SHP77 treated with DMSO at 0.1 percent for 48 hours (cell line): Measurements from ENCODE around the gene CPT1B.

Source experiments
- DNase-seq: peaks from one replicate; lab custom pipeline; 2025; lab: John Stamatoyannopoulos, UW

The CPT1B gene

DNA sequence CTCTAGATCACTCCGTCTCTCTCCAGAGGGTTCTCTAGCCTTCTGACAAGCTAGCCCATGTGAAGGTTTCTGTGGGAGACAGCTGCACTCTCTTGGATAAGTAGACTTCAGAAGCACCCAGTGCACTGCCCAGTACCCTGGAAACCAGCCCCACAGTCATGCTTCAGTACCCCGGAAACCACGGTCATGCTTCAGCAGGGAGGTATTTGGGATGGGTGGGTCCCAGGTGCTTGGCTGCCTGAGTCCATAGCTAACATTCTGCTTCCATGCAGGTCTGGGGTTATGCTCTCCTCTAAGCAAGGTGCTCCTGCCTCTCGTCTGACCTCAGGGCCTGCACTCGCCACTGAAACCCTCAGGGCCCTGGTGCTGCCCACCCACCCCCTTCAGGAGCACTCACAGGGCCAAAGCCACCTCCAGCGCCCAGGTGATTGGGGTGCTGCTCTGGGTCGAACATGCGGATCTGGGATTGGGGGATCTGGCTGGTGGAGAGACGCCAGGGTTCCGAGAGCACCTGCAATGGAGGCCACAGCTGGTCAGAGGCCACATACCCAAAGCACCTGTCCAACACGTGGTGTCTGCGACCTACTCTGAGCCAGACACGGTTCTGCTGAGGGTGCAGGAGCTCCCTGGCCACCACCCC, 8.2 kb downstream of the CPT1B start:
- no peak for DNase-seq

DNA sequence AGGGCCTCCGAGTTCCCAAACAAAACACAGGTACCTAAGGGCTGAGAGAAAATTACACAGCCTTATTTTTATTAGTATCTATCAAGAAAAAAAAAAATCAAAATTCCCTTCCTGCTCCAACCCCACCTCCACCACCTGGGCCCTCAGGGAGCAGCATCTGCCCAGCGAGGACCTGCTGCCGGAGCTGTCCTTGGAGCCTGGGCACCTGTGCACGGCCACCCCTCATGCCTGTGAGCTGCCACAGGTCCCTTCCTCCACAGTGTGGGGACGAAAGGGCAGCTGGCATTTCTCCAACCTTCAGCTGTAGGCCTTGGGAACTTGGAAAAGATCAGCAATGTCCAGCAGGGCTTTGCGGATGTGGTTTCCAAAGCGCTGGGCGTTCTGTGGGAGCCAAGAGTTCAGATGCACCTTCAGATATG, 9.2 kb downstream of the CPT1B start:
- DNase-seq = no peak

DNA sequence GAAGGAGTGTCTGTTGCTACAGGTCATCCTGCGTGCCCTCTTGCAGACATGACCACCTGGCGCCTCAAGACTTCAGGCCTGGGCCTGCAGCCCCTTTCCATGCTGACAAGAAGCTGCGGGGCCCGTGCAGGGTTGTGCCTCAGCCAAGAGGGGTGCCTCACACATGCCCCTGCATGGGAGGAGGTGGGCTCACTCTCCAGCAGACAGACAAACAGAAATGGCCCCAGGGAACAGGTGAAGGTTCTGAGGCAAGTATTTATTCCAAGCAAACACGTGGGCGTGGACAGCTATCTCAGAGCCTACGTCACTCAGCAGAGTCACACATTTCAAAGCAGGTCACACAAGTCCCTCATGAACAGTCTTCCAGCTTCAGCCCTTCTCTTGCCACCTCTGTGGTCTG, 9.6 kb downstream of the CPT1B start:
- peak; percentile 31 for DNase-seq

DNA sequence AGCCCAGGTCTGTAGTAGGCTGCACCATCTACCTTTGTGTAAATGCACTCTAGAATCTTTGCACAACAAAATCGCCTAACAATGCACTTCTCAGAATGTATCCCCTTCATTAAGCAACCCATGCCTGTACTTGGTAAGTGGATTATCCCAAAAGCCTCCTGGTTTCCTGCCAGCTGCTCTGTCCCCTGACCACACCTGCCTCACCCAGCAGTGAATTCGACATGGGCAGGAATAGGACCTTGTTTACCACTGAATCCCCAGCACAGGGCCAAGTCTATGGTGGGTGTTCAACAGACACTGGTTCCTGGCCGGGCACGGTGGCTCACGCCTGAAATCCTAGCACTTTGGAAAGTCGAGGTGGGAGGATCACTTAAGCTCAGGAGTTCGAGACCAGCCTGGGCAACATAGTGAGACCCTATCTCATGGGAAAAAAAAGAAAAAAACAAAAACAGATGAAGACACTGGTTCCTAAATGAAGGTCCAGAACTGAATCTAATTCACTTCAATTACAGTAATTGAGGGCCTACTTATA, 10.4 kb downstream of the CPT1B start:
- no peak for DNase-seq

DNA sequence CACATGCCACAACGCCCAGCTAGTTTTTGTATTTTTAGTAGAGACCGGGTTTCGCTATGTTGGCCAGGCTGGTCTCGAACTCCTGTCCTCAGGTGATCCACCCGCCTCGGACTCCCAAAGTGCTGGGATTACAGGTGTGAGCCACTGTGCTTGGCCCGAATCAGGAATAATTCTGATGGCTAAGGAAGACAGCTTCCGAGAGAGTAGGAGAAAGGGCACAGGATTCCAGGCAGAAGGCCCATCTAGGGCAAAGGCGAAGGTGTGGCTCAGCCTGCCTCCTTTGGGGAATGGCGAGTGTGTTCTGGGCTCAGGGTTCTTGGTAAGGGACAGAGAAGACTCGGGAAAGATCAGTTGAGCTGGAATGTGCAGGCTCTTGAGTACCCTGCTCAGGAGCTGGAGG, 13.9 kb downstream of the CPT1B start:
- no peak for DNase-seq

DNA sequence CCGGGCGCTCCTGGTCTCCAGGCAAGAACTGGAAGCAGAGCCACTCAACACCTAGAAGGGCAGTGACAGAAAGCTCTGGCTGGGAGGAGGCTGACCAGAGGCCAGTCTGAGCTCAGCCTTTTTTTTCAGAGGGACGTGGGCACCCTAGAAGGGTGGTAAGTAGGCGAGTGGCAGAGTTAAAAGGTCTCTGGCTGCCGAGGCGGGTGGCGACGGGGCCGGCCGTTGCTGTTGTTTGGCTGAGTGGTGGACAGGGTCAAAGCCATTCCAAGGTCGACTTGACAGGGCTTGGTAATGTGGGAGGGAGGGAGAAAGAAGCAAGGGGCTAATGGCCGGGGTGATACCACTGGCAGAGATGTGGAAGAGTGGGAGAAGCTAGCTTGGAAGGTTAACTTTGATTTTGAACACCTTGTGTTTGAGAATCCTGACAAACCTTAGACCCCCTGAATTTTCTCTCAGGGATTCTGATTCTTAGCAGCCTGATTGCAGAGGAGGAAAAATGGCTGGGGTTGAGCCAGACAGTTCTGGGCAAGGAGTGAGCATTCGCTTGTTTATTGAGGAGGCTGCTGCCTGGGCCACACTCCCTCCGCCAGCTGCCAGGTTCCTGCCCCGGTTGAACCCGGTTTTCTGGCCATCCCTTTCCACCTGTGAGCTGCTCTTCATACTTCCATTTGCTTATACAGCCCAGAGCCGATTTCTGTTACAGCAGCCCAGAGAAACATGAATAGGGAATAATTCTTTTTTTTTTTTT, 14.6 kb downstream of the CPT1B start:
- no peak for DNase-seq

DNA sequence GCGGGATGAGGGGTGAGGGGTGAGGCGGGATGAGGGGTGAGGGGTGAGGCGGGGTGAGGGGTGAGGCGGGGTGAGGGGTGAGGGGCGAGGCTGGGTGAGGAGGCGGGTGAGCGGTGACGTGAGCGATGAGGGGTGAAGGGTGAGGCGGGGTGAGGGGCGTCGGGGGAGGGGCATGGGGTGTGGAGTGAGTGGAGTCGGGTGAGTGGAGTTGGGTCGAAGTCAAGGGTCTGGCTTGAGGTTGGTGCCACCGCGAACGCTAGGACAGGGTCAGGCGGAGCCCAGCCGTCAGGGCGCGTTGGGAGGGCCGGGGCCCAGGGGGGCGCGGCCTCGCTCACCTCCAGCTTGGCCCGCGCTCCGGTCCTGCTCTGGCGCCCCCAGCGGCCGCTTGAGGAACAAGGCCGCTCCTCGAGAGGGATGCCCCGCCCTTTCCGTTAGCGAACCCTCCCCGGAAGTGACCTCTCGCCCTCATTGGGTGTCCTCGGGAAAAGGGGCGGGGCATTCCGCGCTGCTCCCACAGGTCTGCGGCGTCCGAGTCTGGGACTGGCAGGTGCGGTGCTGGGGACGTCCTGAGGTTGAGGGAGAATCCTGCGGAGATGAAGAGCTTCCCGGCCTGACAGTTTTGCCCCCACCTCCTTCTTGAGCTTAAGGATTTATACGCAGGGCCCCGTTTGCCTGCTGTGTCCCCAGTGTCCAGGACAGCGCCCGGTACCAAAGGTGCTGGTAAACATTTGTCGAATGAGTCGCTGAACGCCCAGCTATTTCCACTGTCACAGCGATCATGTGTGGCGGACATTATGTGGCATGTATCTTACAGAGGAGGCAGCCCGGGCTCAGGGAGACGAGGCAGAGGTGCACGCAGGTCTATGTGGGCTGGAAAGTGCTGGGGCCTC, 15.5 kb downstream of the CPT1B start, which contains the start of gene SYCE3:
Gene SYCE3 (minus strand): TSS at position 397 of the 890 bp plus-strand sequence. CDS start 6,514 bp downstream, outside the sequence.
- DNase-seq = peak; percentile 94

DNA sequence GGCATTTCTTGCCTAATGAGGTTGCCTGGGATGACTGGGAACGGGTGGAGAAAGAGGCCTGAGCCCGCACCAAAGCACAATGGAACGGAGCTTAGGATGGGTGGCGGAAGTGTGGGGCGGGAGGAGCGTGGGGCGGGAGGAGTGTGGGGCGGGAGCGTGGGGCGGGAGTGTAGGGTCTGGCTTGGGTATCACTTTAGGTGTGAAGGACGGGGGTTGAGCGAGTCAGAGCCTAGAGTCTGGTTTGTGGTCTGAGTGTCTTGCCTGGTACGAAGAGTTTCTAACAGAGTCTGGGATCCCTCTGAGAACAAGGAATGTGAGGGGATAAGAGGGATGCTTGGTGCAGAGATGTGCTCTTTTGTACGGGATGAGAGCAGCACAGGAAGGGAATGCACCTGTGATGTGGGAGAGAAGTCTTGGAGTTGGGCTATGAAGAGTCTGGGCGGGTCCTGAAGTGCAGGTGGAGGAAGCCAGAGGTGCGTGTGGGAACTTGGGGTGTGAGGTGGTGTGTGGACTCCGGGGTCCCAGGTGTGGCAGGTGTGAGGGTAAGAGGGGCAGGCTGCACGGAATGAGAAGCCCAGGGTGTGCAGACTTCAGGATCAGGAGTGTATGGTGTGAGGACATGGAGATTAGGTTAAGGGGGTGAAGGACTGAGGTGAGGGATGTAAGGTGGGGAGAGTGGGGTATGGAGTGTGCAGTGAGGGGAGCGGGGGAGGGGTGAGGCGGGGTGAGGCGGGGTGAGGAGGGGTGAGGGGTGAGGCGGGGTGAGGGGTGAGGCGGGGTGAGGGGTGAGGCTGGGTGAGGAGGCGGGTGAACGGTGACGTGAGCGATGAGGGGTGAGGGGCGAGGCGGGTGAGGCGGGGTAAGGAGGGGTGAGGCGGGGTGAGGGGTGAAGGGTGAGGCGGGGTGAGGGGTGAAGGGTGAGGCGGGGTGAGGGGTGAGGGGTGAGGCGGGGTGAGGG, 16.5 kb downstream of the CPT1B start:
- no peak for DNase-seq

DNA sequence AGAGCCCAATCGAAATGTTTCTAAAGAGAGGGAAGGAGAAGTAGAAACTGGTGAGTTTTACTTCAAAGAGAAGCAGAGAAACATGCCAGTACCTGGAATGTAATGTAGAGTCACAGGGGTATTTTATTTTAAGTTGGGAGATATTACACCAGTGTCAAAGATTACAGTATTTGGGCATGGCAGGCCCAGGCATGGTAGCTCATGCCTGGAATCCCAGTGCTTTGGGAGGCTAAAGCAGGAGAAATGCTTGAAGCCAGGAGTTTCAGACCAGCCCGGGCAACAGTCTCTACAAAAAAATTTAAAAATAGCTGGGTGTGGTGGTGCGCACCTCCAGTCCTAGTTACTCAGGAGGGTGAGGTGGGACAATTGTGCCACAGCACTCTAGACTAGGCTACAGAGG, 18.2 kb downstream of the CPT1B start:
- no peak for DNase-seq

DNA sequence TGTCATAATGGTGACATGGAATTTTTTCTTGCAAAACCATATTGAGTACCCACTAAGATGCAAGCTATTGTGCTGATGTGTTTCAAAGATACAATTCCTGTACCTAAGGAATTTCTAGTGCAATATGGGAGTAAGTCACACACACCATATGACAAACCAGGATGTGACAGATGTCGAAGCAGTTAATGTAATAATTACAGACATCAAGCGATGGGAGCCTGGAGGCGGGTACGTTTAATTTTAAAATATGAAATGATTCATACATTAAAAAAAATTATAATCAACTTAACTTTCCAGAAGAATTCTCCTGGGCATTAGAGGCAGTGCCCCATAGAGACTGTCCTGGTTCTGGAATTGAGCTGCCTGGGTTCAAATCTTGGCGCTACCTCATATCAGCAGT, 21.5 kb downstream of the CPT1B start:
- DNase-seq = no peak

DNA sequence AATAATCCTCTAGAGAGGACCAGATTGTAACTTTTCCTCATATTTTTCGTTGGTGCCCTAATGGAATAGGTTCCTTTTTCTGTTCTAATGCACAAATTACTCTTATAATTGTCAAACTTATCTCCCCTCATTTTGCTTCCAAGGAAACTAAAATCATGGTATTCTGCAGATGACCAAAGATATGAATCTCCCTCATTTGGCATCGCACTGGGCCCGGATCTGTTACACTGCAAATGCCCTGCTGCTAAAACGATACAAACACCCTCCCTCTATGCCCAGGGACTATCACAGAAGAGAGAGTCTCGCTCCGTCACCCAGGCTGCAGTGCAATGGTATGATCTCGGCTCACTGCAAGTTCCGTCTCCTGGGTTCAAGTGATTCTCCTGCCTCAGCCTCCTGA, 24.9 kb downstream of the CPT1B start:
- DNase-seq = no peak

DNA sequence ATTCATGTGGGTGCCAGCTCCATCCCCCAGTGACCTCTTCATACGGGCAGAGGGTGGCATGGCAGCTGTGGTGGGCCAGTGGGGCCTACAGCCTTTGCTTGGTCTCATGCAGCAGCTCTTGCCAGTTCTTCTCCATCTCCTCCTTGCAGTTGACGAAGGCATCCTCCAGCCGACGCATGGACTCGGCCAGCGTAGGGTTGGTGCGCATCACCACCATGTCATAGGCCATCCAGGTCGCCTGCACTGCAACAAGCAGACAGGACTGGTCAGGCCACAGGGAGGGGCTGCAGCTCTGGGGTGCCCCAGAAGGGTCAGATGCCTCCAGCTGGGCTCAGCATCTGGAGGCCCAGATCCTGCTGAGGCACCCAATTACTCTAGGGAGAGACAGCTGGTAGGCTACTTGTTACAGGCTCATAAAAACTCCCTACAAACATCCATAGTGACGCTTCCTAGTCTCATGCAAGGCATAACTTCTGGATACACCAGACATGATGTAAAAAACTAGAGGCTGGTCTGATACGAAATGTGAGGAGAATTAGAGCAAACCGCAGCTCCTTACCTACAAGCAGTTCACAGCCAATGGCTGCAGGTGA, 27.0 kb downstream of the CPT1B start:
- DNase-seq = no peak

DNA sequence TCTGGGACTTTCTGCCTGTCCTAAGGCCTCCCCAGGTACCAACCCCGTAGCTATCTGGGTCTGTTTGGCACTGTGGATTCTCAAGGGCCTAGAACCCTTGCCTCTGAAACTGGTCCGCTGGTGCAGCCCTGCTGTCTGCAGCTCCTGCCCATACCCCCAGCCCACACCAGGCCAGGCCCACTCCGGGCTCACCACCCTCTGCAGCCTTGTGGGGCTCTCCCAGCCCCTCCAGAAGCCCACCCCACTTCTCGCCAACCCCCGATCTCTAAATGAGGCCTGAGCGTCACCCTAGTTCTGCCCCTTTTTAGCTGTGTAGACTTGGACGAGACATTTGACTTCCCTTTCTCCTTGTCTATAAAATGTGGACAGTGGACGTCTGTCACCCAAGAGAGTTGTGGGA, 27.8 kb downstream of the CPT1B start:
- DNase-seq = no peak

DNA sequence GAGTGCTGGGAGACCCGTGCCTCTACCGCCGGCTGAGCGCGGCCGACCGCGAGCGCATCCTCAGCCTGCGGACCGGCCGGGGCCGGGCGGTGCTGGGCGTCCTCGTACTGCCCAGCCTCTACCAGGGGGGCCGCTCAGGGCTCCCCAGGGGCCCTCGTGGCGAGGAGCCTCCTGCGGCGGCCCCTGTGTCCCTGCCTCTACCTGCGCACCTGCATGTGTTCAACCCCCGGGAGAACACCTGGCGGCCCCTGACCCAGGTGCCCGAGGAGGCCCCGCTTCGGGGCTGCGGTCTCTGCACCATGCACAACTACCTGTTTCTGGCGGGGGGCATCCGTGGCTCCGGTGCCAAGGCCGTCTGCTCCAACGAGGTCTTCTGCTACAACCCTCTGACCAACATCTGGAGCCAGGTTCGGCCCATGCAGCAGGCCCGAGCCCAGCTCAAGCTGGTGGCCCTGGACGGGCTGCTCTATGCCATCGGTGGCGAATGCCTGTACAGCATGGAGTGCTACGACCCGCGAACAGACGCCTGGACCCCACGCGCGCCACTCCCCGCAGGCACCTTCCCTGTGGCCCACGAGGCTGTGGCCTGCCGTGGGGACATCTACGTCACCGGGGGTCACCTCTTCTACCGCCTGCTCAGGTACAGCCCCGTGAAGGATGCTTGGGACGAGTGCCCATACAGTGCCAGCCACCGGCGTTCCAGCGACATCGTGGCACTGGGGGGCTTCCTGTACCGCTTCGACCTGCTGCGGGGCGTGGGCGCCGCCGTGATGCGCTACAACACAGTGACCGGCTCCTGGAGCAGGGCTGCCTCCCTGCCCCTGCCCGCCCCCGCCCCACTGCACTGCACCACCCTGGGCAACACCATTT, 29.1 kb downstream of the CPT1B start:
- no peak for DNase-seq

DNA sequence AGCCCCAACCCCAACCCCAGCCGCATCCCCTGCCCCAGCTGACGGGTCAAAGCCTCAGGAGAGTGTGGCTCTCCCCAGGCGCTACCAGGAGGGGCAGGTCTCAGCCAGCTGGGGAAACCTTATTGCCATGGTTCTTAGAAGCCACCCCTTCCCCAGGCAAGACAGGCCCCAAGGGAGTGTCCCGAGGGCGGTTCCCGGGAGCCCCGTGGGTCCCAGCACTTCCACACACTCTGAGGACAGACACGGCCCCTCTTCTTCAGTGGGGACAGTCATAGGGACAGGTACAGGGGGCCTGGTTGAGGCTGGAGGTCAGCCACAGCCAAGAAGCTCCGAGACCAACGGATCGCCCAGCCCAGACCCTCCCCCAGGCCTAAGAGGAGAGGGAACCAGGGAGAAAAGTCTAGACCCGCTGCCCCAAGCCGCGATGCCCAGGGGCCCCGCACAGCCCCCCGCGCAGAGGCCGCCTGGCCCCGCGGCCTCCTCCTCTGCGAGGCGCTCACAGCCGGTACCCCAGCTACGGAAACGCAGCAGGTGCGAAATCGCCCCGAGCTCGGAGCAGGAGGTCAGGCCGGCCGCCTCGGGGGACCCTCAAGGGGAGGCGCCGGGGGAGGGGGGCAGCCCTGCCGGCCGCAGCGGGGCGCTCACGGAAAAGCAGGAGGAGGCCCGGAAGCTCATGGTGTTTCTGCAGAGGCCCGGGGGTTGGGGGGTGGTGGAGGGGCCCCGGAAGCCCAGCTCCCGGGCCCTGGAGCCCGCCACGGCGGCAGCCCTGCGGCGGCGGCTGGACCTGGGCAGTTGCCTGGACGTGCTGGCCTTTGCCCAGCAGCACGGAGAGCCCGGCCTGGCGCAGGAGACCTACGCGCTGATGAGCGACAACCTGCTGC, 29.9 kb downstream of the CPT1B start:
- DNase-seq = no peak

DNA sequence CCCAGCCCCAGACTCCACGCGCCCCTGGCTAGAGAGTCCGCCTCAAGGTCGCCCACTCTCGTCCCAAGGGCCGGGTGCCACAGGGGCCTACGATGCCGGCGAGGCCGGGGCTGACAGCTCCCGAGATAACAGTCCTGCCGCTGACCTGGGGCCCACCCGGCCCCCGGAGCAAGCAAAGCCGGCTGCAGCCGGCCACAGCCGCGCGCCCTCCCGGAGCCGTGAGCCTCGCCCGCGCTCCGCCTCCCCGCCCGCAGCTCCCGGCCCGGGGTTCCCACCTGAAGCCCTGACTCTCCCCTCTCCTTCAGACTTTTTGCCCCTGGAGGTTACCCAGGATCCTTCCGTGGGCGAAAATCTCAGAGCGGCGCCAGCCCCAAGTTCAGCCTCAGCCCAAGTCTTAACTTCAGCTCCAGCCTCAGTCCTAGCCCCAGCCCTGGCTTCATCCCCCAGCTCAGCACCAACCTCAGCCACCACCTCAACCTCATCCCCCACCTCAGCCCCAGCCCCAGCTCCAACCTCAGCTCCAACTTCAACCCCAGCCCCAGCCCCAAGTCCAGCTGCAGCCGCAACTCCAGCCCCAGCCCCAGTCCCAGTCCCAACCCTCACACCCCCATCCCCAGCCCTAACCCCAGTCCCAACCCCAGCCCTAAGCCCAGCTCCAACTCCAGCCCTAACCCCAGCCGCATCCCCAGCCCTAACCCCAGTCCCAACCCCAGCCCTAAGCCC, 30.8 kb downstream of the CPT1B start:
- DNase-seq = no peak

DNA sequence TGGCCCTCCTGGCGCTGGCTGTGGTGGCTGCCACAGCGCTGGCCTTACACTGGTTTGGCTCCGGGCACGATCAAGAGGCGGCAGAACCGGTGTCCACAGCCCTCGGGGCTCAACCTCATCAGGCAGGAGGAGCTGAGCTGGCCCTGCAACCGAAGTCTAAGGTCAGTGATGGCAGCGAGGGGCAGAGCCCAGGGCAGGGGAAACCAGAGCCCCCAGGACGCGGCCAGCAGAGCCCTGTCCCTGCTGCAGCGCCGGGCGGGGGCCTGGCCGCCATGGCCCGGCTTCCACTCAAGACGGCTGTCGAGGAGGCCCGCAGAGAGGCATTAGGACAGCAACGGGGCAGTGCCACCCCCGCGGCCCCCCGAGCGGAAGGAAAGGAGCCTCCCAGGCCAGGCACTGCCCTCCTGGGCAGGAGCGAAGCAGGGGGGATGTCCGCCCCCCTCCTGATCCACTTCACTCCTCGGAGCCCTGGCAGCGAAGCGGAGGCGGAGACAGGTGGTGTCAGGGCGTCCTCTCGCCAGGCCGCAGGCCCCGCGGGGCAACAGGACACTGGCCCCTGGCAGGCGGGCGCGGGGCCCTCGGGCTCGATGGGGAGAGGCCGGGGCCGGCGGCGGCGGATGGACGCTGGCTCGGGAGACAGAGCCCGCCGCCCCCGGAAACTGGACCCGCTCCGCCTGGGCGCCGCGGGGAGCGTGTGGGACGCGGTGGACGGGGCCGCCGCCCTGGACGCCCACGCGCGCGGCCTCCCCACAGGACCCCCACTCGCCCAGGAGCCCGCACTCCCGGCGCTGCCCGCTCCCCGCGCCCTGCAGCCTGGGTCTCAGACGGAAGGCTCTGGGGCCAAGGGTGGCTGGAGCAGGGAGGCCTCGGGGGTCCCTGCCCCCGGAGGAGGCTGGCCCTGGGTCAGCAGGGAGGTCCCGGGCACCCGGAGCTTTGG, 31.6 kb downstream of the CPT1B start:
- no peak for DNase-seq
